Astrocyte (in vitro differentiated cells and primary cell): ENCODE measurements around the gene DAP3. TPM values are rescaled to one million over a fixed set of nuclear protein-coding genes. Genes with fewer than 3 reads are reported as not detected.

Experiments used
- DNase-seq: peaks from one replicate; pipeline ENCODE4 v3.0.0-alpha.2; 2010; ENCODE audit warnings: low read depth
- FAIRE-seq: peaks from 2 replicates; lab custom pipeline; 2011; peaks lifted over from hg19 to GRCh38; lab: Jason Lieb, UNC
- H2AFZ ChIP-seq: 2 replicates; pipeline ENCODE4 v1.6.0; 2012; ENCODE audit warnings: low read depth, low read length, inconsistent platforms
- H3K27ac ChIP-seq: 2 replicates; pipeline ENCODE4 v1.5.1; 2011; ENCODE audit warnings: low read depth, low read length, inconsistent platforms
- H3K27me3 ChIP-seq: 2 replicates; pipeline ENCODE4 v1.6.0; 2011; ENCODE audit warnings: low read length, inconsistent platforms; ENCODE audit not compliant: insufficient read depth
- H3K36me3 ChIP-seq: 2 replicates; pipeline ENCODE4 v1.5.1; 2011; ENCODE audit warnings: low read length, inconsistent platforms; ENCODE audit not compliant: insufficient read depth
- H3K4me1 ChIP-seq: 2 replicates; pipeline ENCODE4 v1.5.1; 2011; ENCODE audit warnings: low read length, inconsistent platforms; ENCODE audit not compliant: insufficient read depth
- H3K4me2 ChIP-seq: 2 replicates; pipeline ENCODE4 v1.6.0; 2012; ENCODE audit warnings: low read length, inconsistent platforms
- H3K4me3 ChIP-seq: 2 replicates; pipeline ENCODE4 v1.5.1; 2011; ENCODE audit warnings: low read depth, mild to moderate bottlenecking, low read length, inconsistent platforms; ENCODE audit not compliant: insufficient read depth
- H3K79me2 ChIP-seq: 2 replicates; pipeline ENCODE4 v1.6.0; 2012; ENCODE audit warnings: mild to moderate bottlenecking, low read length, inconsistent platforms; ENCODE audit not compliant: insufficient read depth
- H3K9ac ChIP-seq: 2 replicates; pipeline ENCODE4 v1.6.0; 2012; ENCODE audit warnings: mild to moderate bottlenecking, low read length, inconsistent platforms
- H3K9me3 ChIP-seq: 2 replicates; pipeline ENCODE4 v1.5.1; 2012; ENCODE audit warnings: low read depth, mild to moderate bottlenecking, low read length, inconsistent platforms; ENCODE audit not compliant: insufficient read depth
- H4K20me1 ChIP-seq: 2 replicates; pipeline ENCODE4 v1.6.0; 2012; ENCODE audit warnings: low read length, inconsistent platforms; ENCODE audit not compliant: insufficient read depth
- H3K27ac Mint-ChIP-seq: one replicate; pipeline ENCODE4 v1.8.0; 2021; ENCODE audit warnings: mild to moderate bottlenecking, mixed read lengths; ENCODE audit not compliant: unreplicated experiment
- H3K27me3 Mint-ChIP-seq: one replicate; pipeline ENCODE4 v1.8.0; 2021; ENCODE audit warnings: low read depth, mixed read lengths; ENCODE audit not compliant: unreplicated experiment
- H3K36me3 Mint-ChIP-seq: one replicate; pipeline ENCODE4 v1.8.0; 2021; ENCODE audit warnings: low read depth, mixed read lengths; ENCODE audit not compliant: unreplicated experiment
- H3K4me1 Mint-ChIP-seq: one replicate; pipeline ENCODE4 v1.8.0; 2021; ENCODE audit warnings: low read depth, mixed read lengths; ENCODE audit not compliant: unreplicated experiment
- H3K4me3 Mint-ChIP-seq: one replicate; pipeline ENCODE4 v1.8.0; 2021; ENCODE audit warnings: mild to moderate bottlenecking, moderate library complexity, mixed read lengths; ENCODE audit not compliant: unreplicated experiment
- H3K9me3 Mint-ChIP-seq: one replicate; pipeline ENCODE4 v1.8.0; 2021; ENCODE audit warnings: mild to moderate bottlenecking, mixed read lengths; ENCODE audit not compliant: unreplicated experiment
- CTCF ChIP-seq: IDR thresholded peaks from 2 replicates; pipeline ENCODE4 v1.5.1; 2011; ENCODE audit warnings: low read depth, mild to moderate bottlenecking, inconsistent platforms, low read length, moderate library complexity; ENCODE audit not compliant: insufficient read depth
- EZH2 ChIP-seq: IDR thresholded peaks from 2 replicates; pipeline ENCODE4 v1.6.1; 2012; ENCODE audit warnings: mild to moderate bottlenecking, low read length, inconsistent platforms; ENCODE audit not compliant: insufficient read depth
- total RNA-seq: library from RNA; stranded (reverse); gene quantifications from 2 replicates; pipeline ENCODE4 v1.2.1, GENCODE V29; 2021

The DAP3 gene
- total RNA-seq, 1 donor from 2014 or later, result 108 TPM

GRCh38 chr1:155776414-155776813 is 87.5 kb downstream of the DAP3 start:
- Mint-ChIP-seq H3K36me3 (peaks cover 24% of the 10 kb centered on the region), H3K27me3 (no peaks in the 10 kb centered on the region), H3K27ac (peak overlapping the region; percentile 56), H3K4me1 (peaks cover 7% of the 10 kb centered on the region), H3K4me3 (peak overlapping the region; percentile 17), H3K9me3 (no peaks in the 10 kb centered on the region)
- H3K27ac ChIP-seq, result no peak overlapping the region
- no peaks in the 10 kb centered on the region for H3K4me1 ChIP-seq
- H3K9me3 ChIP-seq, result no peaks in the 10 kb centered on the region
- H3K79me2 ChIP-seq, result no peaks in the 10 kb centered on the region
- H2AFZ ChIP-seq, result no peak overlapping the region
- FAIRE-seq (no peak), DNase-seq (peak; percentile 4)
- no peaks in the 10 kb centered on the region for H3K27me3 ChIP-seq
- H4K20me1 ChIP-seq, result no peaks in the 10 kb centered on the region
- no peak overlapping the region for H3K9ac ChIP-seq
- peaks cover 41% of the 10 kb centered on the region for H3K36me3 ChIP-seq
- H3K4me3 ChIP-seq, result no peak overlapping the region
- no peak overlapping the region for H3K4me2 ChIP-seq
- TF ChIP-seq EZH2, result no peak
- no peak for TF ChIP-seq CTCF

GRCh38 chr1:155777582-155777981 is 88.7 kb downstream of the DAP3 start:
- Mint-ChIP-seq H3K9me3 (no peaks in the 10 kb centered on the region), H3K27ac (no peak overlapping the region), H3K36me3 (peaks cover 19% of the 10 kb centered on the region), H3K27me3 (no peaks in the 10 kb centered on the region), H3K4me3 (no peak overlapping the region), H3K4me1 (peaks cover 7% of the 10 kb centered on the region)
- H4K20me1 ChIP-seq, result no peaks in the 10 kb centered on the region
- H3K9ac ChIP-seq, result no peak overlapping the region
- H3K27ac ChIP-seq, result no peak overlapping the region
- no peaks in the 10 kb centered on the region for H3K4me1 ChIP-seq
- DNase-seq, result no peak
- no peaks in the 10 kb centered on the region for H3K79me2 ChIP-seq
- H2AFZ ChIP-seq, result no peak overlapping the region
- H3K4me3 ChIP-seq, result no peak overlapping the region
- no peaks in the 10 kb centered on the region for H3K27me3 ChIP-seq
- H3K36me3 ChIP-seq, result peaks cover 33% of the 10 kb centered on the region
- TF ChIP-seq EZH2, result no peak
- H3K4me2 ChIP-seq, result no peak overlapping the region
- FAIRE-seq, result no peak
- no peaks in the 10 kb centered on the region for H3K9me3 ChIP-seq

Other genes with a start within 250 kb of the DAP3 start
- gene ASH1L, start 126.3 kb upstream of the DAP3 start, total RNA-seq, result 29.9 and 31.1 TPM in 2 replicates
- gene MSTO1, start 78.9 kb upstream of the DAP3 start, total RNA-seq, result 41.5 and 45.1 TPM in 2 replicates
- gene YY1AP1, start 317 bp upstream of the DAP3 start, total RNA-seq, result 40.0 and 42.3 TPM in 2 replicates
- gene GON4L, start 168.1 kb downstream of the DAP3 start, total RNA-seq, result 52.8 and 58.2 TPM in 2 replicates
- 22.1 and 22.3 TPM in 2 replicates for gene SYT11, start 170.5 kb downstream of the DAP3 start, total RNA-seq
- 59.4 and 63.2 TPM in 2 replicates for gene RIT1, start 222.3 kb downstream of the DAP3 start, total RNA-seq
- 44.6 and 48.2 TPM in 2 replicates for gene KHDC4, start 245.3 kb downstream of the DAP3 start, total RNA-seq